Measurements from ENCODE around the gene UQCR10. TPM values are rescaled to one million over a fixed set of nuclear protein-coding genes. Genes with fewer than 3 reads are reported as not detected.

The UQCR10 gene
- polyA plus RNA-seq: 192 and 234 TPM in 2 replicates
- polyA minus RNA-seq: 47.5 and 60.8 TPM in 2 replicates

GRCh38 chr22:29767171-29768051, at the start of gene UQCR10:
Gene UQCR10, plus strand, starts transcription at chr22:29767369. Its CDS starts 30 bp downstream, at chr22:29767399.
- no peaks in the 10 kb centered on the region for H3K27me3 ChIP-seq (ENCODE audit: insufficient read depth, low read depth, low read length)
- H3K4me2 ChIP-seq (ENCODE audit: low read length): peak within 1 kb of the TSS; percentile 95
- peak; percentile 25 for TF ChIP-seq RAD21 (conservative IDR thresholded peaks at IDR 0.05)
- TF ChIP-seq TAF1 (IDR thresholded peaks at IDR 0.05; ENCODE audit: low read depth): peak; percentile 90
- peak; percentile 73 for TF ChIP-seq REST (IDR thresholded peaks at IDR 0.05; ENCODE audit: borderline replicate concordance)
- TF ChIP-seq EZH2 (IDR thresholded peaks at IDR 0.05; ENCODE audit: borderline replicate concordance, insufficient read depth, low read length, poor library complexity, severe bottlenecking): no peak
- peak; percentile 15 for TF ChIP-seq EP300 (conservative IDR thresholded peaks at IDR 0.05; ENCODE audit: poor library complexity, severe bottlenecking)
- peak; percentile 96 for TF ChIP-seq POLR2AphosphoS5 (IDR thresholded peaks at IDR 0.05)
- TF ChIP-seq, protein P1, sequence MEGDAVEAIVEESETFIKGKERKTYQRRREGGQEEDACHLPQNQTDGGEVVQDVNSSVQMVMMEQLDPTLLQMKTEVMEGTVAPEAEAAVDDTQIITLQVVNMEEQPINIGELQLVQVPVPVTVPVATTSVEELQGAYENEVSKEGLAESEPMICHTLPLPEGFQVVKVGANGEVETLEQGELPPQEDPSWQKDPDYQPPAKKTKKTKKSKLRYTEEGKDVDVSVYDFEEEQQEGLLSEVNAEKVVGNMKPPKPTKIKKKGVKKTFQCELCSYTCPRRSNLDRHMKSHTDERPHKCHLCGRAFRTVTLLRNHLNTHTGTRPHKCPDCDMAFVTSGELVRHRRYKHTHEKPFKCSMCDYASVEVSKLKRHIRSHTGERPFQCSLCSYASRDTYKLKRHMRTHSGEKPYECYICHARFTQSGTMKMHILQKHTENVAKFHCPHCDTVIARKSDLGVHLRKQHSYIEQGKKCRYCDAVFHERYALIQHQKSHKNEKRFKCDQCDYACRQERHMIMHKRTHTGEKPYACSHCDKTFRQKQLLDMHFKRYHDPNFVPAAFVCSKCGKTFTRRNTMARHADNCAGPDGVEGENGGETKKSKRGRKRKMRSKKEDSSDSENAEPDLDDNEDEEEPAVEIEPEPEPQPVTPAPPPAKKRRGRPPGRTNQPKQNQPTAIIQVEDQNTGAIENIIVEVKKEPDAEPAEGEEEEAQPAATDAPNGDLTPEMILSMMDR (IDR thresholded peaks at IDR 0.05; ENCODE audit: poor library complexity, severe bottlenecking): no peak
- peak; percentile 42 for TF ChIP-seq SMC3 (conservative IDR thresholded peaks at IDR 0.05; ENCODE audit: poor library complexity)
- peak; percentile 56 for TF ChIP-seq MXI1 (conservative IDR thresholded peaks at IDR 0.05; ENCODE audit: poor library complexity, severe bottlenecking)
- peak within 1 kb of the TSS; percentile 78 for H2AFZ ChIP-seq (ENCODE audit: low read depth, low read length)
- H3K36me3 ChIP-seq (ENCODE audit: insufficient read depth, low read length): no peaks in the 10 kb centered on the region
- no peaks in the 10 kb centered on the region for H3K9me2 ChIP-seq (ENCODE audit: insufficient read depth, low read length)
- H3K9ac ChIP-seq (ENCODE audit: low read length): peak within 1 kb of the TSS; percentile 89
- no peaks in the 10 kb centered on the region for H4K20me1 ChIP-seq (ENCODE audit: insufficient read depth)
- H3K4me3 ChIP-seq (ENCODE audit: low read length): peak within 1 kb of the TSS; percentile 88
- H3F3A ChIP-seq (ENCODE audit: insufficient read depth, low read length, poor library complexity, severe bottlenecking): no peaks in the 10 kb centered on the region
- H3K79me2 ChIP-seq (replicated peaks; ENCODE audit: insufficient read depth, low read length): peaks cover 16% of the 10 kb centered on the region
- H3K9me3 ChIP-seq (ENCODE audit: low read length): no peaks in the 10 kb centered on the region
- H3K27ac ChIP-seq (ENCODE audit: low read length): peak within 1 kb of the TSS; percentile 81

- H3K9me2 ChIP-seq (ENCODE audit: insufficient read depth, low read length): no peaks in the 10 kb centered on the region
- no peak overlapping the region for H3K4me3 ChIP-seq (ENCODE audit: low read length)
- no peaks in the 10 kb centered on the region for H3F3A ChIP-seq (ENCODE audit: insufficient read depth, low read length, poor library complexity, severe bottlenecking)
- peaks cover 38% of the 10 kb centered on the region for H3K27me3 ChIP-seq (ENCODE audit: insufficient read depth, low read depth, low read length)
- H3K9ac ChIP-seq (ENCODE audit: low read length): no peak overlapping the region
- no peaks in the 10 kb centered on the region for H4K20me1 ChIP-seq (ENCODE audit: insufficient read depth)
- TF ChIP-seq, protein P1 (IDR thresholded peaks at IDR 0.05; ENCODE audit: poor library complexity, severe bottlenecking): no peak
- no peak for TF ChIP-seq EP300 (conservative IDR thresholded peaks at IDR 0.05; ENCODE audit: poor library complexity, severe bottlenecking)
- H2AFZ ChIP-seq (ENCODE audit: low read depth, low read length): no peak overlapping the region
- no peak overlapping the region for H3K27ac ChIP-seq (ENCODE audit: low read length)
- no peaks in the 10 kb centered on the region for H3K36me3 ChIP-seq (ENCODE audit: insufficient read depth, low read length)
- no peak overlapping the region for H3K4me2 ChIP-seq (ENCODE audit: low read length)
- H3K9me3 ChIP-seq (ENCODE audit: low read length): no peaks in the 10 kb centered on the region
- H3K79me2 ChIP-seq (replicated peaks; ENCODE audit: insufficient read depth, low read length): no peaks in the 10 kb centered on the region
Observed at GRCh38 chr22:29717789-29718188, 49.4 kb upstream of the UQCR10 start.

Measured in neural cell (in vitro differentiated cells).